HuH-7 (cell line): ENCODE results near the gene MLN.

Source experiments
- DNase-seq: peaks from one replicate; pipeline ENCODE4 v3.0.0; 2011; ENCODE audit warnings: low spot score

Gene MLN

GRCh38 chr6:33803571-33804053 lies at the start of gene MLN:
Gene MLN (minus strand): TSS chr6:33804003. CDS start chr6:33801163, 2,840 bp downstream.
- no peak for DNase-seq

DNA sequence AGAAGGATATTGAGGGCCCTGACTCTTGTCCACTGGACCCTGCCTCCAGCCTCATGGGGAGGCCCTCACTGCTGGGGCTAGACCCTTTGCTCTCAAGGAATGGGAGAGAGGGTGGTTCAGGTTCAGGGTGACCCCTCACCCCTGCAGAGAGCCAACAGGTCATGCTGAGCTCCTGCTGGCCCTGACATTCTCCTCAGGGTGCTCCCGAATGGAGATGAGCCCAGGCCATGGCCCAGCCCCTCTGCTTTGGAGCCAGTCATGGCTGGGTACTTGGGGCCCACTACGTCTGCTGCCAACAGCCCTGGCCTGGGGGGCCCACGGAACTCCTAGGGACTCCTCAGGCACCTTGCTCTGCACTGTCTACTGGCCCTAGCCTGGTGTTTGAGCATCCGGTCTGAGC lies 49.2 kb upstream of the MLN start:
- no peak for DNase-seq

DNA sequence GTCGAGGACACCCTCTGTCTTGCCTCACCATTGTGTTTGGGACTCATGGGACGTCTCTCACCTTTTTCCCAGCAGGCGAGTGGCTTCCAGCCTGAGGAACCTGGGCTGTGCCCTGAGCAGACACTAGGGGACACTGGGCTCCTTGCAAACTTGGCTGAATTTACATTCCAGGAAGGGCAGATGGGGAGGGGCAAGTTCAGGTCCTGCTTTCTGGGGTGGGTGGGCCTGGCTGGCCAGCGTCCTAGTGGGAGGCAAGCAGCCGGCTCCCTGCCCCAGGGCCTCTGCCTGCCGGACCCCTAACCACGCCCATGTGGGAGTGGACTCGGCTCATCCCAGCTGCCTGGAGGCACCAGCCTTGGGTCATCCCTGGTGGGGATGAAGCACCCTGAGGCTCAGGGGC lies 48.2 kb upstream of the MLN start:
- peak; percentile 29 for DNase-seq

GRCh38 chr6:33850869-33851541 lies 47.2 kb upstream of the MLN start:
- no peak for DNase-seq

- no peak for DNase-seq
These were observed 46.5 kb upstream of the MLN start for GRCh38 chr6:33850296-33850695.

- no peak for DNase-seq
These were observed 45.8 kb upstream of the MLN start for GRCh38 chr6:33849500-33850075.

- DNase-seq: no peak
These were observed 44.7 kb upstream of the MLN start for GRCh38 chr6:33848484-33848883.

GRCh38 chr6:33847867-33848266 lies 44.1 kb upstream of the MLN start:
- DNase-seq: no peak

- no peak for DNase-seq
These were observed 43.3 kb upstream of the MLN start for GRCh38 chr6:33847078-33847477.

DNA sequence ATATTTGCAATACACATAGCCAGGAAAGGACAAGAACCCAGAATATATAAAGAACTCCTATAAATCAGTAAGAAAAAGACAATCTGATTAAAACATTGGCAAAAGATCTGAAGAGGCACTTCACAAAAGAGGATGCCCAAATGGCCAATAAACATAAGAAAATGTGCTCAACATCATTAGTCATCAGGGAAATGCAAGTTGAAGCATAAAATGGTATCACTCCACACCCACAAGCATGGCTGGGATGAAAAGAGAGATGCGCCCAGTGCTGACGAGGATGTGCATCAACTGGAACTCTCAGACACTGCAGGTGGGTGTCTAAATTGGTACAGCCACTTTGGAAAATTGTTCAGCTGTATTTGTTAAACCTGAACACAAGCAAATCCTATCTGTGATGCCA lies 42.4 kb upstream of the MLN start:
- no peak for DNase-seq

GRCh38 chr6:33845031-33845745 lies 41.4 kb upstream of the MLN start:
- DNase-seq: no peak

DNA sequence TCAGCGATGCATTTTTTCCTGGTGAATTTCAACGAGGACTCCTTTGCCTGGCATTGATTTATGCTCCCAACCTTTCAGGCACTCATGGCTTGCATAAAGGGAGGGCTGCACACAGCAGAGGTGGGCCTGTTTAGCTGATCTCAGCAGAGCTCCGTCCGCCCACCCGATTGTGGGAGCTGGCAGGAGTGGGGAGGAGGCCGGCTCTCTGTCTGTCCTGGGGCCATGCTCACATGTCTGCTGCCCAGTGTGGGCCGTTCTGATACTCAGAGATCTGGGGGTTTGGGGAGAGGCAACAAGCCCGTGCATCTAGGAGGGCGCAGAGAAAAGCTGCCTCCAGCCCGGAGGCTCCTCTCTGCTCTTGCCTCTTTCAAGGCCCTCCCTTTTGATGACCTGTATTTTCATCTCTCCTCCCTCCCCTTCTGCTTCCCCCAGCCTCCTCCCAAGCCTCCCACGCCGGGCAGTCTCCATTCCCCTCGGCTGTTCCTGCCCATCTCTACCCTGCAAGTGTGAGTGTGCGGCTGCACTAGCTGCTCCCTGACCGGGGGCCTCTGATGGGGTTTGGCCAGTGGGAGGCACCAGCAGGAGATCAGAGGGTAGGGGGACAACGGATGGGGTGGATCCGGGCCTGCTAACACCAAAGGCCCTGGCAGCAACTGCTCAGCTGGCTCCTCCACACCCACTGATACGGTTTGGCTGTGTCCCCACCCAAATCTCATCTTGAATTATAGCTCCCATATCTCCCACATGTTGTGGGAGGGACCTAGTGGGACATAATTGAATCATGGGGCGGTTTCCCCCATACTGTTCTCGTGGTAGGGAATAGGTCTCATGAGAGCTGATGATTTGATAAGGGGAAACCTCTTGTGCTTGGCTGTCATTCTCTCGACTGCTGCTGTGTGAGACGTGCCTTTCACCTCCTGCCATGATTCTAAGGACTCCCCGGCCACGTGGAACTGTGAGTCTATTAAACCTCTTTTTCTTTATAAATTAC lies 39.6 kb upstream of the MLN start:
- DNase-seq: no peak

DNA sequence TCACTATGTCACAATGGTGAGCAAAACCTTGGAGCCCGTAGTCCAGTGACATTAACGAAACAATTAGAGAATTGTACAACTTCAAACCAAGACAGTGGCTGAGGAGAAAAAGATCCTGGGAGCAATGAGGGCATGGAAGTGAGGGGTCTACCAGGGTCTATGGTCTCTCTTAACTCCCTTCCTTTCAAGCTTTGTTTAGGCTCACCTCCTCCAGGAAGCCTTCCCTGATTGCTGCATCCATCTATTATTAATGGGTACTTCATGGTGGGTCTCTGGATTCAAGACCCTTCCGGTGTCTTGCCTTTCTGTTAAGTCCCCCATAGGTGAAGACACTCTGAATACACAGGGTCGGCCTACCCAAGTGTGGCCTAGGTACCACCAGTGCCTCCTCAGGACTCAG lies 38.1 kb upstream of the MLN start:
- DNase-seq: no peak

- no peak for DNase-seq
These were observed 37.3 kb upstream of the MLN start for GRCh38 chr6:33841070-33841469.

GRCh38 chr6:33840048-33840926 lies 36.5 kb upstream of the MLN start:
- DNase-seq: no peak

- DNase-seq: no peak
These were observed 35.7 kb upstream of the MLN start for GRCh38 chr6:33839399-33840047.

DNA sequence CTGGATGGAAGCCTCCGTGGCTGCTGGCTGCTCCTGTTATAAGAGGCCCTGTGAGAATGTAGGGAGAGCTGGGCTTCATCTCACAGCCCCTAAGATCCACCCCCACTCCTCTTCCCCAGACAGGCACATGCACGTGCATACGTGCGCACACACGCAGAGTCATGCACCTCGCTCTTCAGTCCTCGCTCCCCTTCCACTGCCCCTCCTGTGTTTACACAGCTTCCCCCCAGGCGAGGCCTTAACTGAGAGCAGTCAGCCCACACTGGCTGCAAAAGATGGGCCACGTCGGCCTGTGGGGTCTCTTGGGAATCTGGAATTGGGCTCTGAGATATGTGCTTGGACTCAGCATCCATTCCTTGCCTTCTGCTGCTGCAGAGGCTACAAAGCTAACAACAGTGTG lies 35.2 kb upstream of the MLN start:
- DNase-seq: no peak

DNA sequence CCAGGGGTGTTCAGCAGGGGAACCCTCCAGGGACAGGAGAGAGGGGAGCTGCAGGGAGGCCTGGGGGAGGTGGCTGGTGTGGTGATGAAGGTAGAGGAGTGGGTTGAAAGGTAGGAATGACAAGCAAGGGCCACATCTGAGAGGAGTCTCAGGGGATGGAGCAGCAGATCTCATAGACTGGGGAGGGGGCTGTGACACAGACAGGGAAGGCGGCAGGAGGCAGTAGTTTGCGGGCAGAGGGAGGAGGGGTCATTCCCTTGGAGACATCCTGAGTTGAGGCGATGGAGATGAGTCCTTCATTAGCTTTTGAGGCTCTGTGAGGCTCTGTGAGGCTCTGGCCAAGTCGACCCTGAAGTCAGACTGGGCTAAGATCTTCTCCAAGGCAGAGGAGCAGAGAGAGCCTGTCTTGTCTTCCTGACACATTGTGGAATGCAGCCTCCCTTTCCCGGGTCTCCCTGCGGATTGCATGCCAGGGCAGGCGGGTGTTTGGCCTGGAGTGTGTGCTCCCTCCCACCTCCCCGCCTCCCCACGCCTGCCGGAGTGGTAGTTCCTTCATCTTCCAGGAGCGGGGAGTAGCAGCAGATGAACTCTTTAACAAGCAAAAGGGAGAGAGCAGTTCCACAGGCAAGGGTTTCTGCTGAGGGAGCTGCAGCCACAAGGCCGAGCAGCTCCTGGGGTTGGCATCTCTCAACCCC lies 34.3 kb upstream of the MLN start:
- DNase-seq: no peak

DNA sequence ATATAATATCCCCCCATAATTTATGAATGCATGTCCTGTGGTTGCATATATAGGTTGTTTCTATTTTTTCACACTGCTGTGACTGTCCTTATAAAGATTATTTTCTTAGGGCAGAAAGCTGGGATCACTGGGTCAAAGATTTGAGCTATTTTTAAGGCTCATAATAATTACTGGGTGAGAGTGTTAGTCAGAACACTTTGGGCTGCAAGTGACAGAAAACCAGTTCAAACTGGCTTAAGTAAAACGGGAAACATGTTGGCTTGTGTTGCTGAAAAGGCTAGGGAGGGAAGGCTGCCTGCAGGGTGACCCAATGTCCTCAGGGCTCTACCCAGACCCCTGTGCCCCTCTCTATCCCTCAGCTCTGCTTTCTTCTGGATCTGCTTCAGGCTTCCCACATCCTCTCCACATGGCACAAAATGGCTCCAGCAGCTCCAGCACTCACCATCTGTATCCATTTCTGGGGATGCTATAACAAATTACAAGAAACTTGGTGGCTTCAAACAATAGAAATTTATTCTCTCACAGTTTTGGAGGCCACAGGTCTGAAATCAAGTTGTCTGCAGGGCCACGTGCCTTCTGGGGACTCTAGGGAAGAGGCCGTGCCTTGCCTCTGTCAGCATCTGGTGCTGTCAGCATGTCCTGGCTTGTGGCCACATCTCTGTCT lies 33.1 kb upstream of the MLN start:
- DNase-seq: no peak
